ENCODE data around the gene CAMK1D. TPM values are rescaled to one million over a fixed set of nuclear protein-coding genes. Genes with fewer than 3 reads are reported as not detected.
"Not testable (repeated sequence)": the region's sequence is repeated elsewhere in the genome, so short reads cannot be mapped to it uniquely, and the experiment has no call there.

The CAMK1D gene
- total RNA-seq, 1 donor from 2014 or later, result 8.7 TPM

- intact Hi-C loops (cut with micrococcal nuclease), result no loop called here
These were observed 74.5 kb downstream of the CAMK1D start for GRCh38 chr10:12423896-12424295.

GRCh38 chr10:12427276-12427675, 77.9 kb downstream of the CAMK1D start:
- intact Hi-C loops (cut with micrococcal nuclease), result no loop called here

GRCh38 chr10:12428447-12429135, 79.2 kb downstream of the CAMK1D start:
- intact Hi-C loops (cut with micrococcal nuclease), result no loop called here

GRCh38 chr10:12430406-12430982, 81.1 kb downstream of the CAMK1D start:
- intact Hi-C loops (cut with micrococcal nuclease), result no loop called here

- intact Hi-C loops (cut with micrococcal nuclease), result no loop called here
These were observed 82.1 kb downstream of the CAMK1D start for GRCh38 chr10:12431151-12432101.

- intact Hi-C loops (cut with micrococcal nuclease), result no loop called here
These were observed 83.2 kb downstream of the CAMK1D start for GRCh38 chr10:12432402-12433189.

- intact Hi-C loops (cut with micrococcal nuclease), result no loop called here
These were observed 84.9 kb downstream of the CAMK1D start for GRCh38 chr10:12434277-12434676.

- intact Hi-C loops (cut with micrococcal nuclease), result not testable (repeated sequence)
These were observed 85.3 kb downstream of the CAMK1D start for GRCh38 chr10:12434677-12435076.

GRCh38 chr10:12435348-12435747, 86.0 kb downstream of the CAMK1D start:
- intact Hi-C loops (cut with micrococcal nuclease), result no loop called here

GRCh38 chr10:12438919-12439692, 89.8 kb downstream of the CAMK1D start:
- intact Hi-C loops (cut with micrococcal nuclease), result no loop called here

GRCh38 chr10:12439767-12440166, 90.4 kb downstream of the CAMK1D start:
- intact Hi-C loops (cut with micrococcal nuclease), result not testable (repeated sequence)

- intact Hi-C loops (cut with micrococcal nuclease), result no loop called here
These were observed 93.7 kb downstream of the CAMK1D start for GRCh38 chr10:12443026-12443425.

GRCh38 chr10:12444981-12445700, 95.8 kb downstream of the CAMK1D start:
- intact Hi-C loops (cut with micrococcal nuclease), result loop anchor here (5.0 kb wide), 3 partner anchors 33 to 248 kb away; partner anchors contain the start of genes CDC123 and NUDT5

GRCh38 chr10:12445701-12446334, 96.5 kb downstream of the CAMK1D start:
- intact Hi-C loops (cut with micrococcal nuclease), result loop anchor here (5.0 kb wide), 3 partner anchors 34 to 249 kb away; partner anchors contain the start of genes CDC123 and NUDT5

- intact Hi-C loops (cut with micrococcal nuclease), result loop anchor here (1.0 to 5.0 kb wide), 4 partner anchors 36 to 251 kb away; partner anchors contain the start of genes CAMK1D, CDC123 and NUDT5
These were observed 99.0 kb downstream of the CAMK1D start for GRCh38 chr10:12448340-12448728.

GRCh38 chr10:12448729-12449391, 99.5 kb downstream of the CAMK1D start:
- intact Hi-C loops (cut with micrococcal nuclease), result loop anchor here (1.0 to 5.0 kb wide), 4 partner anchors 37 to 252 kb away; partner anchors contain the start of genes CAMK1D, CDC123 and NUDT5

GRCh38 chr10:12455318-12455717, 106.0 kb downstream of the CAMK1D start:
- intact Hi-C loops (cut with micrococcal nuclease), result no loop called here

- intact Hi-C loops (cut with micrococcal nuclease), result no loop called here
These were observed 106.4 kb downstream of the CAMK1D start for GRCh38 chr10:12455766-12456165.
